Astrocyte (in vitro differentiated cells and primary cell): ENCODE measurements around the gene VAV2. TPM values are rescaled to one million over a fixed set of nuclear protein-coding genes. Genes with fewer than 3 reads are reported as not detected.
A peak's percentile ranks its signal among the peaks of the same experiment; 100 is the strongest.

ENCODE experiments used
- DNase-seq: peaks from one replicate; pipeline ENCODE4 v3.0.0-alpha.2; 2010; ENCODE audit warnings: low read depth
- FAIRE-seq: peaks from 2 replicates; lab custom pipeline; 2011; peaks lifted over from hg19 to GRCh38; lab: Jason Lieb, UNC
- H2AFZ ChIP-seq: 2 replicates; pipeline ENCODE4 v1.6.0; 2012; ENCODE audit warnings: low read depth, low read length, inconsistent platforms
- H3K27ac ChIP-seq: 2 replicates; pipeline ENCODE4 v1.5.1; 2011; ENCODE audit warnings: low read depth, low read length, inconsistent platforms
- H3K27me3 ChIP-seq: 2 replicates; pipeline ENCODE4 v1.6.0; 2011; ENCODE audit warnings: low read length, inconsistent platforms; ENCODE audit not compliant: insufficient read depth
- H3K36me3 ChIP-seq: 2 replicates; pipeline ENCODE4 v1.5.1; 2011; ENCODE audit warnings: low read length, inconsistent platforms; ENCODE audit not compliant: insufficient read depth
- H3K4me1 ChIP-seq: 2 replicates; pipeline ENCODE4 v1.5.1; 2011; ENCODE audit warnings: low read length, inconsistent platforms; ENCODE audit not compliant: insufficient read depth
- H3K4me2 ChIP-seq: 2 replicates; pipeline ENCODE4 v1.6.0; 2012; ENCODE audit warnings: low read length, inconsistent platforms
- H3K4me3 ChIP-seq: 2 replicates; pipeline ENCODE4 v1.5.1; 2011; ENCODE audit warnings: low read depth, mild to moderate bottlenecking, low read length, inconsistent platforms; ENCODE audit not compliant: insufficient read depth
- H3K79me2 ChIP-seq: 2 replicates; pipeline ENCODE4 v1.6.0; 2012; ENCODE audit warnings: mild to moderate bottlenecking, low read length, inconsistent platforms; ENCODE audit not compliant: insufficient read depth
- H3K9ac ChIP-seq: 2 replicates; pipeline ENCODE4 v1.6.0; 2012; ENCODE audit warnings: mild to moderate bottlenecking, low read length, inconsistent platforms
- H3K9me3 ChIP-seq: 2 replicates; pipeline ENCODE4 v1.5.1; 2012; ENCODE audit warnings: low read depth, mild to moderate bottlenecking, low read length, inconsistent platforms; ENCODE audit not compliant: insufficient read depth
- H4K20me1 ChIP-seq: 2 replicates; pipeline ENCODE4 v1.6.0; 2012; ENCODE audit warnings: low read length, inconsistent platforms; ENCODE audit not compliant: insufficient read depth
- H3K27ac Mint-ChIP-seq: one replicate; pipeline ENCODE4 v1.8.0; 2021; ENCODE audit warnings: mild to moderate bottlenecking, mixed read lengths; ENCODE audit not compliant: unreplicated experiment
- H3K27me3 Mint-ChIP-seq: one replicate; pipeline ENCODE4 v1.8.0; 2021; ENCODE audit warnings: low read depth, mixed read lengths; ENCODE audit not compliant: unreplicated experiment
- H3K36me3 Mint-ChIP-seq: one replicate; pipeline ENCODE4 v1.8.0; 2021; ENCODE audit warnings: low read depth, mixed read lengths; ENCODE audit not compliant: unreplicated experiment
- H3K4me1 Mint-ChIP-seq: one replicate; pipeline ENCODE4 v1.8.0; 2021; ENCODE audit warnings: low read depth, mixed read lengths; ENCODE audit not compliant: unreplicated experiment
- H3K4me3 Mint-ChIP-seq: one replicate; pipeline ENCODE4 v1.8.0; 2021; ENCODE audit warnings: mild to moderate bottlenecking, moderate library complexity, mixed read lengths; ENCODE audit not compliant: unreplicated experiment
- H3K9me3 Mint-ChIP-seq: one replicate; pipeline ENCODE4 v1.8.0; 2021; ENCODE audit warnings: mild to moderate bottlenecking, mixed read lengths; ENCODE audit not compliant: unreplicated experiment
- CTCF ChIP-seq: IDR thresholded peaks from 2 replicates; pipeline ENCODE4 v1.5.1; 2011; ENCODE audit warnings: low read depth, mild to moderate bottlenecking, inconsistent platforms, low read length, moderate library complexity; ENCODE audit not compliant: insufficient read depth
- EZH2 ChIP-seq: IDR thresholded peaks from 2 replicates; pipeline ENCODE4 v1.6.1; 2012; ENCODE audit warnings: mild to moderate bottlenecking, low read length, inconsistent platforms; ENCODE audit not compliant: insufficient read depth
- total RNA-seq: library from RNA; stranded (reverse); gene quantifications from 2 replicates; pipeline ENCODE4 v1.2.1, GENCODE V29; 2021

The VAV2 gene
- total RNA-seq, 1 donor from 2014 or later: 36.5 TPM

GRCh38 chr9:133844398-133844784 lies 147.7 kb downstream of the VAV2 start:
- H2AFZ ChIP-seq: no peak overlapping the region
- peaks cover 31% of the 10 kb centered on the region for H4K20me1 ChIP-seq
- no peak for TF ChIP-seq EZH2
- no peak for TF ChIP-seq CTCF
- no peak overlapping the region for H3K9ac ChIP-seq
- peaks cover 50% of the 10 kb centered on the region for H3K79me2 ChIP-seq
- Mint-ChIP-seq H3K27ac (no peak overlapping the region), H3K4me3 (no peak overlapping the region), H3K36me3 (peaks cover 9% of the 10 kb centered on the region), H3K9me3 (no peaks in the 10 kb centered on the region), H3K27me3 (no peaks in the 10 kb centered on the region), H3K4me1 (peaks cover 16% of the 10 kb centered on the region)
- no peaks in the 10 kb centered on the region for H3K27me3 ChIP-seq
- H3K4me3 ChIP-seq: no peak overlapping the region
- FAIRE-seq: no peak
- peaks cover 14% of the 10 kb centered on the region for H3K4me1 ChIP-seq
- no peak overlapping the region for H3K4me2 ChIP-seq
- H3K27ac ChIP-seq: peak overlapping the region; percentile 48
- H3K36me3 ChIP-seq: no peaks in the 10 kb centered on the region
- H3K9me3 ChIP-seq: no peaks in the 10 kb centered on the region
- no peak for DNase-seq

- Mint-ChIP-seq H3K9me3 (no peaks in the 10 kb centered on the region), H3K4me3 (no peak overlapping the region), H3K36me3 (peaks cover 9% of the 10 kb centered on the region), H3K27me3 (no peaks in the 10 kb centered on the region), H3K4me1 (peaks cover 19% of the 10 kb centered on the region), H3K27ac (no peak overlapping the region)
- Histone ChIP-seq H3K79me2 (peaks cover 53% of the 10 kb centered on the region), H3K4me1 (peaks cover 14% of the 10 kb centered on the region), H3K4me3 (no peak overlapping the region), H3K9ac (no peak overlapping the region), H3K27me3 (no peaks in the 10 kb centered on the region), H4K20me1 (peaks cover 35% of the 10 kb centered on the region), H3K36me3 (no peaks in the 10 kb centered on the region), H3K27ac (no peak overlapping the region), H2AFZ (no peak overlapping the region), H3K4me2 (no peak overlapping the region), H3K9me3 (no peaks in the 10 kb centered on the region)
- no peak for DNase-seq
- no peak for TF ChIP-seq CTCF
- TF ChIP-seq EZH2: no peak
- FAIRE-seq: no peak
Measured at GRCh38 chr9:133843751-133844397, 148.2 kb downstream of the VAV2 start.

- no peaks in the 10 kb centered on the region for H3K27me3 Mint-ChIP-seq
- no peak overlapping the region for H2AFZ ChIP-seq
- no peaks in the 10 kb centered on the region for H3K9me3 ChIP-seq
- no peaks in the 10 kb centered on the region for H3K36me3 ChIP-seq
- peaks cover 50% of the 10 kb centered on the region for H3K79me2 ChIP-seq
- DNase-seq: no peak
- FAIRE-seq: no peak
- no peaks in the 10 kb centered on the region for H3K9me3 Mint-ChIP-seq
- H3K27ac ChIP-seq: no peak overlapping the region
- no peak overlapping the region for H3K27ac Mint-ChIP-seq
- peaks cover 14% of the 10 kb centered on the region for H3K4me1 ChIP-seq
- no peak overlapping the region for H3K4me3 Mint-ChIP-seq
- no peak overlapping the region for H3K4me3 ChIP-seq
- no peak overlapping the region for H3K9ac ChIP-seq
- H4K20me1 ChIP-seq: peaks cover 35% of the 10 kb centered on the region
- H3K36me3 Mint-ChIP-seq: peaks cover 7% of the 10 kb centered on the region
- peaks cover 19% of the 10 kb centered on the region for H3K4me1 Mint-ChIP-seq
- no peaks in the 10 kb centered on the region for H3K27me3 ChIP-seq
- no peak overlapping the region for H3K4me2 ChIP-seq
- TF ChIP-seq CTCF: no peak
- TF ChIP-seq EZH2: no peak
Measured at GRCh38 chr9:133843250-133843649, 148.9 kb downstream of the VAV2 start.
